Measurements from ENCODE around the gene IGSF23.

Gene IGSF23

DNA sequence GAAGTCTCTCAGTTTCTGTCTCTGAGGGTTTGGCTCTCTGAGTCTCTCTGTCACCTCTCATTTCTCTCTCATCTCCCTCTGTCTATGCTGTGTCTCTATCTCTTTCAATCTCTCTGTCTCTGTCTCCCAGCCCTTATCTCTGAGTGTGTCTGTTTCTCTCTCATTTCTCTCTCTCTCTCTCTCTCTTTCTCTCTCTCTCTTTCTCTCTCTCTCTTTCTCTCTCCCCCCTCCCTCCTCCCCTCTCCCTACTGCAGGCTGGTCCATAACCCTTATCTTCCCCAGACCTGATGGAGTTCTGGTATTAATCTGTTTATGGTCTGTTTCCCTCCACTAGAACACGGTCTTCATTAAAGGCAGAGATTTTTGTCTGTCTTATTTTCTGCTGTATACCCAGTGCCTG, 29.0 kb downstream of the IGSF23 start:
- DNase-seq, result no peak

DNA sequence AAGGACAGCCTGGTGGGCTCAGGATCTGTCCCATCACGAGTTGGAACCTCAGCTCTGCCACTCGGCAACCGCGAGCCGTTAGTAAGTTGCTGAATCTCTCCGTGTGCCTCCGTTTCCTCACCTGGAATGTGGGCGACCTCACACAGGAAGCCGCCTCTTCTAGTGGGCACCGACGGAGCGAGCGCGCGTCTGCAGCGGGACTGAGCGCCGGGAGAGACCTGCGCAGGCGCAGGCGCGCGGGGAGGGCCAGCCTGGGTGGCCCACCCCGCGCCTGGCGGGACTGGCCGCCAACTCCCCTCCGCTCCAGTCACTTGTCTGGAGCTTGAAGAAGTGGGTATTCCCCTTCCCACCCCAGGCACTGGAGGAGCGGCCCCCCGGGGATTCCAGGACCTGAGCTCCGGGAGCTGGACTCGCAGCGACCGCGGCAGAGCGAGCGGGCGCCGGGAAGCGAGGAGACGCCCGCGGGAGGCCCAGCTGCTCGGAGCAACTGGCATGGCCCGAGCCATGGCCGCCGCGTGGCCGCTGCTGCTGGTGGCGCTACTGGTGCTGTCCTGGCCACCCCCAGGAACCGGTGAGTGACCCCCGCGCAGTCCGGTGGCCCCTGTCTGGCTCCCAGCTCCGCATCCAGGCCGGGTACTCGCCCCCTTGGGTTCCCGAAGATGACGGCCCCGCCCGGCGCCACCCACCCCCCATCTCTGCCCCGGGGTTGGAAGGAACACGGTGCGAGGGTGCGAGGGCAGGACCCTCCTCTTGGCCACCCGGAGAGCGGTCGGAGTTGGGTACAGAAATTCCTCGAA, 30.4 kb downstream of the IGSF23 start, which contains the start of gene PVR:
PVR (plus strand) TSS at position 306 of the 797 bp plus-strand sequence; CDS start at position 493, 187 bp downstream.
- peak; percentile 44 for DNase-seq

DNA sequence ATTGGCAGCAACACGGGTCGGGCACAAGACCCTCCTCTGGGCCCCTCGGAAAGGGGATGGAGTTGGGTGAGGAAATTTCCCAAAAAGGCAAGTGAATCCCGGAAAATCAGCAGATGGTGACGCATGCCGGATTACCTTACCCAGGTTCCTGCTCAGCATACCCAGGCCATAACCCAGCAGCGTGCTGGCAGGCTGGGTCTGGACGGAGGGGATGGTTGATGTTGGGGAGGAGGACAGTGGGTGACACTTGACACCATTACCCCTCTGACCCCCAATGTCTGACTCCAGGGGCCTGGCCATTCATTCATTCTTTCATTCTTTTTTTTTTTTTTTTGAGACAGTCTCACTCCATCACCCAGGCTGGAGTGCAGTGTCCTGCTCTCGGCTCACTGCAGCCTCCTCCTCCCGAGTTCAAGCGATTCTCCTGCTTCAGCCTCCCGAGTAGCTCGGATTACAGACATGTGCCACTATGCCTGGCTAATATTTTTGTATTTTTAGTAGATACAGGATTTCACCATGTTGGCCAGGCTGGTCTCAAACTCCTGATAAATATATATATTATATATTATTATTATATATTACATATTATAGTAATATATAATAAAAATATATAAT, 31.1 kb downstream of the IGSF23 start:
- no peak for DNase-seq

DNA sequence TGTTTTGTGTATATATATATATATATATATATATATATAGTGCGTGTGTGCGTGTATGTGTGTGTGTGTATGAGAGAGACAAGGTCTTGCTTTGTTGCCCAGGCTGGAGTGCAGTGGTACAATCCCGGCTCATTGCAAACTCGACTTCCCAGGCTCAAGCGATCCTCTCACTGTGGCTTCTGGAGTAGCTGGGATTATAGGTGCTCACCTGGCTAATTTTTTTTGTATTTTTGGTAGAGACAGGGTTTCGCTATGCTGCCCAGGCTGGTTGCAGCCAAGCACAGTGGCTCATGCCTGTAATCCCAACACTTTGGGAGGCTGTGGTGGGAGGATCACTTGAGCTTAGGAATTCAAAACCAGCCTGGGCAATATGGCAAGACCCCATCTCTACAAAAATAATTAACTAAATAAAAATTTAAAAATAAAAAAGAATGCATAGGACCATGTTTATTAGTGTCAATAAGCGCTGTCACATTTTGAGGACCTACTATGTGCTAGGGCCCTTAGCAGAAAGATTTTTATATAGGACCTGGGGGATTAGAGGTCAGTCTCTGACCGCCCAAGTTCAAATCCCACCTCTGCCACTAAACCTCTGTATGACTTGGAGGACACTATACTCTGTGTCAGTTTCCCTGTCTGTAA, 32.2 kb downstream of the IGSF23 start:
- no peak for DNase-seq

DNA sequence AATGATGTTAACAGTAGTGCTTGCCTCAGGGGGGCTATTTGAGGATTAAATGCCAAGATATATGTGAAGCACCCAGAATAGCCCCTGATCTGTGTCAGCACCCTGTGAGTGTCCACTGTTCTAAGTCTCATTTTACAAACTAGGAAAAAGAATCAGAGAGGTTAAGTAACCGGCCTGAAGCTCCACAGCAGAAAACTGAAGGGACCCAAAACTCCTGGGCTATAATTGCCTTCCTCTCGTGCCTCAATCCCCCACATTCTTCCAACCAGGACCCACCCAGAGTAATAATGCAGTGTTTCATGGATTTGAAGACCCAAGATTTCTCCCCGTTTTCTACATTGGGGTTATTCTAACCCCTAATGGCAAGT, 32.7 kb downstream of the IGSF23 start:
- DNase-seq, result no peak

DNA sequence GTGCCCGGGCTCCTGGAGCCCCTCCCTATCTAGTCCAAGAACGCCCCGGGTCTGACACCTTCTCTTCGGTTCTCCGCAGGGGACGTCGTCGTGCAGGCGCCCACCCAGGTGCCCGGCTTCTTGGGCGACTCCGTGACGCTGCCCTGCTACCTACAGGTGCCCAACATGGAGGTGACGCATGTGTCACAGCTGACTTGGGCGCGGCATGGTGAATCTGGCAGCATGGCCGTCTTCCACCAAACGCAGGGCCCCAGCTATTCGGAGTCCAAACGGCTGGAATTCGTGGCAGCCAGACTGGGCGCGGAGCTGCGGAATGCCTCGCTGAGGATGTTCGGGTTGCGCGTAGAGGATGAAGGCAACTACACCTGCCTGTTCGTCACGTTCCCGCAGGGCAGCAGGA, 33.8 kb downstream of the IGSF23 start:
- DNase-seq, result no peak

DNA sequence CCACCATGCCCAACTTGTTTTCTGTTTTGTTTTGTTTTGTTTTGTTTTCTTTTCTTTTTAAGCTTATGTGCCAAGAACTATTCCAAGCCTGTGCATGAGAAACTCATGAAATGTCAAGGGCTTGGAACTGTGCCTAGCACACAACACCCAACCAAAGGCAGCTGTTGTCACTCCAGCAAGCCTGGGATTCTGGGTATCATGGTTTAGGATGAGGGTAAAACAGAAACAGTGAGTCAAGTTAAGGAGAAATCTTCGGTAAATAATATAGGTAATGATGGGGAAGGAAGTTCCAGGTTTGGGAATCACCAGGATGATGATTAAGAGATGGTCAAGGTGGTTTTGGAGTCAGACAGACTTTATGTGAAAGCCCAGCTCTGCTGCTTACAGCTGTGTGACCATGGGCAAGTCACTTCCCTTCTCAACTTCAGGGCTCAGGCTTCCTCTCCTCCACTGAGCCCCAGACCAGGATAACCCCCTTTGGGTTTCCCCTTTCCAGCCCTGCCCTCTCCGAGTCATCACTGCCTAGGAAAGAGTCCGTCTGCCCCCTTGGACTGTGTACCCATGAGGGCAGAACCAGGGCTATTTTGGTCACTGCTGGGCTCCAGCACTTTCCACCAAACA, 35.4 kb downstream of the IGSF23 start:
- no peak for DNase-seq

DNA sequence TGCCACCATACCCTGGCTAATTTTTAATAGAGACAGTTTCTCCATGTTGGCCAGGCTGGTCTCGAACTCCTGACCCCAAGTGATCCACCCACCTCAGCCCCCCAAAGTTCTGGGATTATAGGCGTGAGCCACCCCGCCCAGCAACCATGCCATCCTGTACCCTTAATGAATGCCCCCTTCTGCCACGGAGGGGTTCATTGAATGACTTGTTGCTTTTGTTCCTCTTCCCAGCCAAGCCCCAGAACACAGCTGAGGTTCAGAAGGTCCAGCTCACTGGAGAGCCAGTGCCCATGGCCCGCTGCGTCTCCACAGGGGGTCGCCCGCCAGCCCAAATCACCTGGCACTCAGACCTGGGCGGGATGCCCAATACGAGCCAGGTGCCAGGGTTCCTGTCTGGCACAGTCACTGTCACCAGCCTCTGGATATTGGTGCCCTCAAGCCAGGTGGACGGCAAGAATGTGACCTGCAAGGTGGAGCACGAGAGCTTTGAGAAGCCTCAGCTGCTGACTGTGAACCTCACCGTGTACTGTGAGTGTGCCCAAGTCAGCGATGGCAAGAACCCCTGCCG, 36.3 kb downstream of the IGSF23 start:
- no peak for DNase-seq

DNA sequence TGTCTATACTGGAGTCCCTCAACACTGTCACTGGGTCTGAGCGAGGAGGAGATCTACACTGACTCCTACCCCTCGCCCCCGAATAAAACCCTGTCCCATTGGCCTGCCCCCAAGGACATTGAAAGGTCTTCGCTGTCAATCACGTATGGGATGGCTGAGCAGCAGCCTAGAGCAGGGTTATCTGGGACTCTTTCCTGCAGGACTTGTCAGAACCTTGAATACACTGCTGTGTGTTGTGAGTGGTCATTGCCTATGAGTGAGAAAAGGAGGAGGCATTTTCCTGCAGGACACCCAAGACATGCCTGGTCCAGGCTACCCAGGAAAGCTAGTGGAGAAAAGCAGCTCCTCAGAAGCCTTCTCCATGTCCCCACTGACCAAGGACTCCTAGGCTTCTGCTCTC, 40.0 kb downstream of the IGSF23 start:
- DNase-seq, result no peak

DNA sequence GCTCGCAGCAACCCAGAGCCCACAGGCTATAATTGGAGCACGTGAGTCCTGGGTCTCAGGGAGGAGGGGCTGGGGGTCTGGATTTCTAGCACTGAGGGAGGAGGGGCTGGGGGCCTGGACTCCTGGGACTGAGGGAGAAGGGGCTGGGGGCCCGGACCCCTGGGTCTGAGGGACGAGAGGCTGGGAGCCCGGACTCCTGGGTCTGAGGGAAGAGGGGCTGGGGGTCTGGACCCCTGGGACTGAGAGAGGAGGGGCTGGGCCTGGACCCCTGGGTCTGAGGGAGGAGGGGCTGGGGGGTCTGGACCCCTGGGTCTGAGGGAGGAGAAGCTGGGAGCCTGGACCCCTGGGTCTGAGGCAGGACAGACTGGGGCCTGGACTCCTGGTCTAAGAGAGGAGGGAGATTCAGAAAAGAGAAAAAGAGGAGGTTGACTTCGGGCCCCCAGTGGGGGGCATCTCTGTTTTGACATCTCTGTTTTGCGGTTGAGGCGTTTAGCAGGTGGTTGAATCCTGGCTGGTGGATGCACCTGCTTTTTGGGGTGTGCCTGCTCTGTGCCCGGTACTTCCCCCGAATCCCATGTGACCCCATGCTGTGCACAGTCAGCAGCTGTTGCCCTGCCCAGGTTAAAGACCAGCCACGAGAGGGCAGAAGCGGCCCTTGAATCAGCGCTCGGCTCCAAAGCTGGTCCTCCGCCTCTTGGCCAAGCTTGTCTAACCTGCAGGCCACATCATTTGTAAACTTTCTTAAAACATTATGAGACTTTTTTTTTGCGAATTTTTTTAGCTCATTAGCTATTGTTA, 40.8 kb downstream of the IGSF23 start:
- peak; percentile 78 for DNase-seq

DNA sequence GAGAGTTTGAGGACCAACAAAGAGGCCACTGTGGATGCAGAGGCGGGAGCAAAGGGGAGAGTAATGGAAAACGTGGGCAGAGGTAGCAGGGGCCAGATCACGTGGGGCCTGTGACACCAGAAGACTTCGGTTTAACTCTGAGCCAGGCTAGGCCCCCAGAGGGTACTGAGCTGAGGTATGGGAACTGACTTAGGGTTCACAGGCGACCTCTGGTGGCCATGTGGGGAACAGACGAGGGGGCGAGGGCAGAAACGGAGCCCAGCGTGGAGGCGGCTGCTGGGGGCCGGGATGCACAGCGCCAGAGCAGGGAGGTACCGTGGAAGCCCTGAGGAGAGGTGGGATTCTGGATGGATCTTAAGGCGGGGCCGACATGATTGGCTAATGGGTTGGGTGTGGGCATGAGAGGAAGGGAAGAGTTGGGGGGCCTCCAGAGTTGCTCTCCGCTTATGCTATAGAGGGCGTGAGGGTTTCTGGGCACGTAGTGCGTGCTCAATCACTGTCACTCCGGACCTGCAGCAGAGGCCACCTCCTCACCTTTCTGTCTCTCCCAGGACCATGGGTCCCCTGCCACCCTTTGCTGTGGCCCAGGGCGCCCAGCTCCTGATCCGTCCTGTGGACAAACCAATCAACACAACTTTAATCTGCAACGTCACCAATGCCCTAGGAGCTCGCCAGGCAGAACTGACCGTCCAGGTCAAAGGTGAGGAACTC, 44.0 kb downstream of the IGSF23 start:
- peak; percentile 70 for DNase-seq

DNA sequence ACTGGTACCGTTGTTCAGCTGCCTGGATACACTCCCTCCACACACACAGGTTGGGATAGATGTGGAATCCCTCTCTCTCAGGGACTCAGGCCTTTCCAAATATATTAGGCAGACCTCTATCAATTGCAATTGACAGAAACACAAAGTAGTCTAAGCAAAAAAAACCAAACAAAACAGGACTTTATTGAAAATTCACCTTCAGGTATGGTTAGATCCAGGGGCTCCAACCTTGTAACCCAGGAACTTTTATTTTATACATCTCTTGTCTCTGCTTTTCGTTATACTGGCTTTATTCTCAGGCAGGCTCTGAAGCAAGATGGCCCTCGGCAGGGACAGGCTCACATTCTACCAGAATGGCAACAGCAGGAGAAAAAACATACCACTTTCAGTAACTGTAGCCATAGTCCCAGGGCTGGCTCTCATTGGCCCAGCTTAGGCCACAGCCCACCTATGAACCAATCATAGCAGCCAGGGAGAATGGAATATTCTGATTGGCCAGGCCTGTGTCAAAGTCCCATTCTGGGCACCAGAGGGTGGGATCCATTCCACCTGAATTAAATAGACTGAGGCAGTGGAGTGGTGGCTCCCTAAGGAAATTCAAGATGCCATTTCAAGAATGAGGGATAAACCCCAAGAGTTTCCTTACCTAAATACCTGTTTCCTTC, 44.8 kb downstream of the IGSF23 start:
- DNase-seq, result no peak

DNA sequence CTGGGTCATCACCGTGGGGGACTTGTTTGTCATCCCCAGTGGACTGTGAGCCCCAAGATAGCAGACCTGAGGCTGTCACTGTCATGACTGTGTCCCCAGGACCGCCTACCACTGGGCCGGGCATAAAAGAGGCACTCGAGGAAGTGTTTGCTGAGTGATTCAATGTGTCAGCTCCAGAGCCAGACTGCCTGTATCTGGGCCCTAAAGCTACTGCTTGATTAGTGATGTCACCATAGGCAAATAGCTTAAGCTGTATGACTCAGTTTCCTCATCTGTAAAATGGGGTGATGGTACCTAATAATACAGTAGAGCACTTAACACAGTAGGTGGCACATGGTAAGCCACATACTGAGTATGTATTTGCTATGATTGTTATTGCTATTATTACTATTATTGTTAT, 46.7 kb downstream of the IGSF23 start:
- DNase-seq, result no peak

DNA sequence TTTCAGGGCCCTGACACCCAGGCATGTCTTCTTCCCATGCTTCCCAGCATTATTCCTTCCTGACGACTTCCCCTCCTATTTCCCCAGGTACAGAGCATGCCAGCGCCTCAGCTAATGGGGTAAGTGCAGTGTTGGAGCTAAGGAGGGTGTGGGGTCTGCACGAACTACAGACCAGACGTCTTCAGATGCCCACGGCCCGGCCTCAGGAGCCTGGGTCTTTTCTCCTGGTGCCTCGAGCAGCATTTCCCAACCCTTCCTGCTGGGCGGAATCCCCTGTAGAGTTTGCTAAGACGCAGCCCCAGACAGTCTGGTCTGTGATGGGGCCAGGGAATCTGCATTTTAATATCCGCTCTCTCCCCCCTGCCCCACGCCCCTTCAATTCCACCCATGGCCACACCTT, 47.8 kb downstream of the IGSF23 start:
- DNase-seq, result no peak

DNA sequence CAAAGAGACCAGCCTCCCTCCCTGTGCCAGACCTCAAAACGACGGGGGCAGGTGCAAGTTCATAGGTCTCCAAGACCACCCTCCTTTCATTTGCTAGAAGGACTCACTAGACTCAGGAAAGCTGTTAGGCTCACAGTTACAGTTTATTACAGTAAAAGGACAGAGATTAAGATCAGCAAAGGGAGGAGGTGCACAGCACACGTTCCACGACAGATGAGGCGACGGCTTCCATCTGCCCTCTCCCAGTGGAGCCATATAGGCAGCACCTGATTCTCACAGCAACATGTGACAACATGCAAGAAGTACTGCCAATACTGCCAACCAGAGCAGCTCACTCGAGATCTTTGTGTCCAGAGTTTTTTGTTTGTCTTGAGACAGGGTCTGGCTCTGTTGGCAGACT, 48.5 kb downstream of the IGSF23 start:
- DNase-seq, result no peak

DNA sequence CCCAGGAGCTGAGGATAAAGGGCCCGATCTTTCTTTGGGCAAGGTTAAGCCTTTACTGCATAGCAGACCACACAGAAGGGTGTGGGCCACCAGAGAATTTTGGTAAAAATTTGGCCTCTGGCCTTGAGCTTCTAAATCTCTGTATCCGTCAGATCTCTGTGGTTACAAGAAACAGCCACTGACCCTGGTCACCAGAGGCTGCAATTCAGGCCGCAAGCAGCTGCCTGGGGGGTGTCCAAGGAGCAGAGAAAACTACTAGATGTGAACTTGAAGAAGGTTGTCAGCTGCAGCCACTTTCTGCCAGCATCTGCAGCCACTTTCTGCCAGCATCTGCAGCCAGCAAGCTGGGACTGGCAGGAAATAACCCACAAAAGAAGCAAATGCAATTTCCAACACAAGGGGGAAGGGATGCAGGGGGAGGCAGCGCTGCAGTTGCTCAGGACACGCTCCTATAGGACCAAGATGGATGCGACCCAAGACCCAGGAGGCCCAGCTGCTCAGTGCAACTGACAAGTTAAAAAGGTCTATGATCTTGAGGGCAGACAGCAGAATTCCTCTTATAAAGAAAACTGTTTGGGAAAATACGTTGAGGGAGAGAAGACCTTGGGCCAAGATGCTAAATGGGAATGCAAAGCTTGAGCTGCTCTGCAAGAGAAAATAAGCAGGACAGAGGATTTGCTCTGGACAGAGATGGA, 49.5 kb downstream of the IGSF23 start:
- no peak for DNase-seq

DNA sequence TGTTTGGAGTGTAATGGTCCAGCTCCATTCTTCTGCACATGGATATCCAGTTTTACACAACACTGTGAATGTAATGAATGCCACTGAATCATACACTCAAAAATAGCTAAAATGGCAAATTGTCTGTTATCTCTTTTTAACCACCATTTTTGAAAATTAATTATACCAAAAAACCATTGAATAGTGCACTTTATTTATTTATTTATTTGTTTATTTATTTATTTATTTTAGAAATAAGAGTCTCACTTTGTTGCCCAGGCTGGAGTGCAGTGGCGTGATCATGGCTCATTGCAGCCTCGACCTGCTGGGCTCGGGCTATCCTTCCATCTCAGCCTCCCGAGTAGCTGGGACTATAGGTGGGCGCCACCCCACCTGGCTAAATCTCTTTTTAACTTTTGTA, 50.6 kb downstream of the IGSF23 start:
- no peak for DNase-seq

DNA sequence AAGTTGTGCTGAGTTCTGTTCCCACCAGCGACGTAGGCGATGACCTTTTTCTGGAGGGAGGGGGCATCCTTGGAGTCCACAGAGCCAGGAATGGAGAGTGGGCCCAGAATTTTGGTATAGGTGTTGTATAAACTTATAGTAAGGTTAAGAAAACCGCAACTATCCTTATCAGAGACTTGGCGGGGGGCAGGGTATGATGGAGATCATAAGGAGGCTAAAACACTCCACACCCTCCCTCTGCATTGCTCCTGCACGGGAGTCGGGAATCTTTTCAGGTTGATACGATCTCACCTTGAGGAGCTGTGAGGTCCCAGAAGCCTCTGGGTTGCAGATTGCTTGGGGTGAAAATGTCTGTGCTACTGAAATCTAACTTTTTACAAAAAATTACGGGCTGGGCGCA, 51.6 kb downstream of the IGSF23 start:
- DNase-seq, result no peak

DNA sequence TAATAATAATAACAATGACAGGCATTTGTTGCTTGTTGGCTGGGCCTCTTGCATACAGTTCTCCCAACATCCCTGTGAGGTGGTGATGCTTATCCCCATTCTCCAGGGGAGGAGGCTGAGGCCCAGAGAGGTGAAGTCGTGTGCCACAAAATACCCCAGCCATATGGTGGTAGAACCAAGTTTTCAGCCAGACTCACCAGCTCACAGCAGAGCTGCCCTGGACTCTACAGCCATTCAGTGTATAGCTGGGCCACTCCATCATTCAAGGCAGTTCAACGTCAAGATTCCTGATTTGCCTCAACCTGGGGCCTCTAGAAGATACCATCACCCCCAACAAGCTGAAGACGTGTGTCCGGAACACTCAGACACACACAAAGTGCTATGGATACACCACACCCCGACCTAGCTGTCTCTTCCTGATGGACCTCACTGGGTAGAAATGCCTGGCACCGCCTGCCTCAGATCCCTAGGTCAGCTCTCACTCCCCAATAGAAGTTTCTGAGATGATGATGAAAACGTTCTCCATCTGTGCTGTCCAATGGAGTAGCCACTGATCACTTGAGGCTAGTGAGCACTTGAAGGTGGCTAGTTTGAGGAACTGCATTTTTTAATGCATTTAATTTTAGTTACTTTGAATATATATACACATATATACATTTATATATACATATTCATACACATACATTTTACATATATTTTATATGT, 53.6 kb downstream of the IGSF23 start:
- DNase-seq, result no peak

Data from activated CD4-positive, alpha-beta T cell treated with anti-CD3 and anti-CD28 coated beads, Interleukin-2, amount 50 U/mL, for 16 hours (primary cell).